ENCODE data around the gene NTSR1.

The NTSR1 gene

GRCh38 chr20:62780696-62781095, 72.1 kb downstream of the NTSR1 start:
- FAIRE-seq (no peak), DNase-seq (ENCODE audit: insufficient read length, low spot score) (no peak)
- TF ChIP-seq POLR2A (IDR thresholded peaks at IDR 0.05; ENCODE audit: low read depth, low read length) = no peak
- no peak for TF ChIP-seq PAX5 (IDR thresholded peaks at IDR 0.05; ENCODE audit: insufficient read depth, low read length, severe bottlenecking)
- TF ChIP-seq POU2F2 (IDR thresholded peaks at IDR 0.05; ENCODE audit: low read depth, low read length) = no peak
- TF ChIP-seq POLR2AphosphoS5 (IDR thresholded peaks at IDR 0.05; ENCODE audit: low read depth, low read length) = no peak
- TF ChIP-seq TAF1 (IDR thresholded peaks at IDR 0.05; ENCODE audit: low read depth, low read length) = no peak
- TF ChIP-seq SPI1 (IDR thresholded peaks at IDR 0.05; ENCODE audit: low read depth, low read length) = no peak

GRCh38 chr20:62782149-62782892, 73.7 kb downstream of the NTSR1 start:
- DNase-seq (ENCODE audit: insufficient read length, low spot score) = no peak
- no peak for FAIRE-seq
- no peak for TF ChIP-seq PAX5 (IDR thresholded peaks at IDR 0.05; ENCODE audit: insufficient read depth, low read length, severe bottlenecking)
- no peak for TF ChIP-seq TAF1 (IDR thresholded peaks at IDR 0.05; ENCODE audit: low read depth, low read length)
- no peak for TF ChIP-seq POLR2A (IDR thresholded peaks at IDR 0.05; ENCODE audit: low read depth, low read length)
- no peak for TF ChIP-seq POU2F2 (IDR thresholded peaks at IDR 0.05; ENCODE audit: low read depth, low read length)
- TF ChIP-seq POLR2AphosphoS5 (IDR thresholded peaks at IDR 0.05; ENCODE audit: low read depth, low read length) = no peak
- TF ChIP-seq SPI1 (IDR thresholded peaks at IDR 0.05; ENCODE audit: low read depth, low read length) = no peak

GRCh38 chr20:62782893-62783278, 74.2 kb downstream of the NTSR1 start:
- FAIRE-seq (no peak), DNase-seq (ENCODE audit: insufficient read length, low spot score) (no peak)
- TF ChIP-seq POLR2A (IDR thresholded peaks at IDR 0.05; ENCODE audit: low read depth, low read length) = no peak
- no peak for TF ChIP-seq TAF1 (IDR thresholded peaks at IDR 0.05; ENCODE audit: low read depth, low read length)
- TF ChIP-seq PAX5 (IDR thresholded peaks at IDR 0.05; ENCODE audit: insufficient read depth, low read length, severe bottlenecking) = no peak
- no peak for TF ChIP-seq POLR2AphosphoS5 (IDR thresholded peaks at IDR 0.05; ENCODE audit: low read depth, low read length)
- TF ChIP-seq POU2F2 (IDR thresholded peaks at IDR 0.05; ENCODE audit: low read depth, low read length) = no peak
- no peak for TF ChIP-seq SPI1 (IDR thresholded peaks at IDR 0.05; ENCODE audit: low read depth, low read length)

- FAIRE-seq = no peak
- TF ChIP-seq POU2F2 (IDR thresholded peaks at IDR 0.05; ENCODE audit: low read depth, low read length) = no peak
- no peak for DNase-seq (ENCODE audit: insufficient read length, low spot score)
Measured at GRCh38 chr20:62784497-62784896, 75.9 kb downstream of the NTSR1 start.

GRCh38 chr20:62785393-62785792, 76.8 kb downstream of the NTSR1 start:
- no peak for DNase-seq (ENCODE audit: insufficient read length, low spot score)
- TF ChIP-seq PAX5 (IDR thresholded peaks at IDR 0.05; ENCODE audit: insufficient read depth, low read length, severe bottlenecking) (no peak), POLR2AphosphoS5 (IDR thresholded peaks at IDR 0.05; ENCODE audit: low read depth, low read length) (no peak), SPI1 (IDR thresholded peaks at IDR 0.05; ENCODE audit: low read depth, low read length) (no peak), POLR2A (IDR thresholded peaks at IDR 0.05; ENCODE audit: low read depth, low read length) (no peak), POU2F2 (IDR thresholded peaks at IDR 0.05; ENCODE audit: low read depth, low read length) (no peak), TAF1 (IDR thresholded peaks at IDR 0.05; ENCODE audit: low read depth, low read length) (no peak)
- FAIRE-seq = no peak

- FAIRE-seq (no peak), DNase-seq (ENCODE audit: insufficient read length, low spot score) (no peak)
- TF ChIP-seq SPI1 (IDR thresholded peaks at IDR 0.05; ENCODE audit: low read depth, low read length) (no peak), PAX5 (IDR thresholded peaks at IDR 0.05; ENCODE audit: insufficient read depth, low read length, severe bottlenecking) (no peak)
Measured at GRCh38 chr20:62786157-62786556, 77.5 kb downstream of the NTSR1 start.

- no peak for FAIRE-seq
- TF ChIP-seq POU2F2 (IDR thresholded peaks at IDR 0.05; ENCODE audit: low read depth, low read length) (no peak), PAX5 (IDR thresholded peaks at IDR 0.05; ENCODE audit: insufficient read depth, low read length, severe bottlenecking) (no peak), TAF1 (IDR thresholded peaks at IDR 0.05; ENCODE audit: low read depth, low read length) (no peak), SPI1 (IDR thresholded peaks at IDR 0.05; ENCODE audit: low read depth, low read length) (no peak), POLR2A (IDR thresholded peaks at IDR 0.05; ENCODE audit: low read depth, low read length) (no peak), POLR2AphosphoS5 (IDR thresholded peaks at IDR 0.05; ENCODE audit: low read depth, low read length) (no peak)
- no peak for DNase-seq (ENCODE audit: insufficient read length, low spot score)
Measured at GRCh38 chr20:62787321-62787720, 78.7 kb downstream of the NTSR1 start.

- no peak for FAIRE-seq
- no peak for DNase-seq (ENCODE audit: insufficient read length, low spot score)
Measured at GRCh38 chr20:62787866-62788265, 79.2 kb downstream of the NTSR1 start.

GRCh38 chr20:62788607-62789006, 80.0 kb downstream of the NTSR1 start:
- no peak for DNase-seq (ENCODE audit: insufficient read length, low spot score)
- no peak for FAIRE-seq
- TF ChIP-seq POLR2A (IDR thresholded peaks at IDR 0.05; ENCODE audit: low read depth, low read length) (no peak), PAX5 (IDR thresholded peaks at IDR 0.05; ENCODE audit: insufficient read depth, low read length, severe bottlenecking) (no peak), POU2F2 (IDR thresholded peaks at IDR 0.05; ENCODE audit: low read depth, low read length) (no peak), SPI1 (IDR thresholded peaks at IDR 0.05; ENCODE audit: low read depth, low read length) (no peak), TAF1 (IDR thresholded peaks at IDR 0.05; ENCODE audit: low read depth, low read length) (no peak), POLR2AphosphoS5 (IDR thresholded peaks at IDR 0.05; ENCODE audit: low read depth, low read length) (no peak)

More at GRCh38 chr20:62787866-62788265, 79.2 kb downstream of the NTSR1 start:
- TF ChIP-seq POU2F2 (IDR thresholded peaks at IDR 0.05; ENCODE audit: low read depth, low read length) = no peak
- no peak for TF ChIP-seq POLR2A (IDR thresholded peaks at IDR 0.05; ENCODE audit: low read depth, low read length)
- no peak for TF ChIP-seq SPI1 (IDR thresholded peaks at IDR 0.05; ENCODE audit: low read depth, low read length)
- no peak for TF ChIP-seq POLR2AphosphoS5 (IDR thresholded peaks at IDR 0.05; ENCODE audit: low read depth, low read length)
- TF ChIP-seq TAF1 (IDR thresholded peaks at IDR 0.05; ENCODE audit: low read depth, low read length) = no peak
- no peak for TF ChIP-seq PAX5 (IDR thresholded peaks at IDR 0.05; ENCODE audit: insufficient read depth, low read length, severe bottlenecking)

GRCh38 chr20:62790075-62790474, 81.4 kb downstream of the NTSR1 start:
- TF ChIP-seq SPI1 (IDR thresholded peaks at IDR 0.05; ENCODE audit: low read depth, low read length) (no peak), POU2F2 (IDR thresholded peaks at IDR 0.05; ENCODE audit: low read depth, low read length) (no peak), PAX5 (IDR thresholded peaks at IDR 0.05; ENCODE audit: insufficient read depth, low read length, severe bottlenecking) (no peak), POLR2AphosphoS5 (IDR thresholded peaks at IDR 0.05; ENCODE audit: low read depth, low read length) (no peak), TAF1 (IDR thresholded peaks at IDR 0.05; ENCODE audit: low read depth, low read length) (no peak), POLR2A (IDR thresholded peaks at IDR 0.05; ENCODE audit: low read depth, low read length) (no peak)
- DNase-seq (ENCODE audit: insufficient read length, low spot score) (no peak), FAIRE-seq (no peak)

All from GM12891 (cell line).